B cell (primary cell): ENCODE measurements around the gene EBF3.

ENCODE experiments used
- EZH2 ChIP-seq: IDR thresholded peaks from 2 replicates; pipeline ENCODE4 v1.6.1; 2012; ENCODE audit warnings: borderline replicate concordance, low read depth, mild to moderate bottlenecking, moderate library complexity, low read length; ENCODE audit not compliant: insufficient read depth, poor library complexity, severe bottlenecking
- TF ChIP-seq, protein P1 (sequence below): fragments of 200-600 bp; IDR thresholded peaks from one replicate; pipeline ENCODE4 v1.8.0; 2022; ENCODE audit warnings: antibody characterized with exemption, mild to moderate bottlenecking

DNA sequence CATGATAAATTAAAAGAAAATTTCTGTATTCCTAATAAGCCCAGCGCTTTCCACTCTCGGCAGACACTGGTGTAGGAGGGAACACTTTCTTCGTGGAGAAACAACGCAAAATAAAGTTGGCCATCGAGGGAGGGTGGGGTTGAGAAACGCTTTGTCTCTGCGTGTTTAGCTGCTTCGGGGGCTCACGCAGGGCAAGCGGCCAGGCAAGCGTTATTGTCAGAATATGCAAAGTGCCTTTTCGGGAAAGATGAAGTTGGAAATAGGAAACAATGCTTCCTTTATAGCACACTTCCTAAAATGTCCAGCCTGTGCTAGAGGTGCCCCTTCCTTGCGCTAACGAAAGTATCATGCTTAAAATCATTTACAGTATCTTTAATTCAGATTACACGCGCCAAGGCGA is 1.9 kb upstream of the EBF3 start:
- no peak for TF ChIP-seq EZH2
- TF ChIP-seq, protein P1, sequence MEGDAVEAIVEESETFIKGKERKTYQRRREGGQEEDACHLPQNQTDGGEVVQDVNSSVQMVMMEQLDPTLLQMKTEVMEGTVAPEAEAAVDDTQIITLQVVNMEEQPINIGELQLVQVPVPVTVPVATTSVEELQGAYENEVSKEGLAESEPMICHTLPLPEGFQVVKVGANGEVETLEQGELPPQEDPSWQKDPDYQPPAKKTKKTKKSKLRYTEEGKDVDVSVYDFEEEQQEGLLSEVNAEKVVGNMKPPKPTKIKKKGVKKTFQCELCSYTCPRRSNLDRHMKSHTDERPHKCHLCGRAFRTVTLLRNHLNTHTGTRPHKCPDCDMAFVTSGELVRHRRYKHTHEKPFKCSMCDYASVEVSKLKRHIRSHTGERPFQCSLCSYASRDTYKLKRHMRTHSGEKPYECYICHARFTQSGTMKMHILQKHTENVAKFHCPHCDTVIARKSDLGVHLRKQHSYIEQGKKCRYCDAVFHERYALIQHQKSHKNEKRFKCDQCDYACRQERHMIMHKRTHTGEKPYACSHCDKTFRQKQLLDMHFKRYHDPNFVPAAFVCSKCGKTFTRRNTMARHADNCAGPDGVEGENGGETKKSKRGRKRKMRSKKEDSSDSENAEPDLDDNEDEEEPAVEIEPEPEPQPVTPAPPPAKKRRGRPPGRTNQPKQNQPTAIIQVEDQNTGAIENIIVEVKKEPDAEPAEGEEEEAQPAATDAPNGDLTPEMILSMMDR, result no peak
